ENCODE measurements around the gene PLK3. TPM values are rescaled to one million over a fixed set of nuclear protein-coding genes. Genes with fewer than 3 reads are reported as not detected.

PLK3 gene
- total RNA-seq, 4 donors from 2014 or later = 12.4 to 87.2 (median 16.3) TPM

GRCh38 chr1:44839576-44839975 lies 39.4 kb downstream of the PLK3 start:
- WGBS, 2 donors (ENCODE audit: low coverage in 1 of 2) = 0 to 73% methylated on average over 1 to 4 of the region's 4 CpGs
- H3K4me1 ChIP-seq = peaks cover 4 to 17% (median 12%) of the 10 kb centered on the region in 4 donors
- no peaks in the 10 kb centered on the region for H3K36me3 ChIP-seq
- H3K4me3 ChIP-seq = no peak overlapping the region
- intact Hi-C loops (cut with DNase I; ENCODE audit: low total_unique reads) (loop anchor here (10.0 kb wide), 1 partner anchor 55 kb away; the partner anchor contains the start of gene BEST4), in situ Hi-C loops (cut with MboI; ENCODE audit: low pct_ligation_motif_present in 1 of 4, low pct_unique_long_range_greater_than_20kb in 1 of 4, low sequenced_read_pairs in 3 of 4) (loop anchor here in 3 of 4 donors (25.0 kb wide), 3 partner anchors 173 to 648 kb away; partner anchors contain the start of genes HECTD3 (in 1 of the 3), TESK2 (in 1 of the 3) and UROD (in 1 of the 3))
- DNase-seq = no peak
- H3K9me3 ChIP-seq = no peaks in the 10 kb centered on the region
- H3K27ac ChIP-seq = no peak overlapping the region
- TF ChIP-seq, protein P1, sequence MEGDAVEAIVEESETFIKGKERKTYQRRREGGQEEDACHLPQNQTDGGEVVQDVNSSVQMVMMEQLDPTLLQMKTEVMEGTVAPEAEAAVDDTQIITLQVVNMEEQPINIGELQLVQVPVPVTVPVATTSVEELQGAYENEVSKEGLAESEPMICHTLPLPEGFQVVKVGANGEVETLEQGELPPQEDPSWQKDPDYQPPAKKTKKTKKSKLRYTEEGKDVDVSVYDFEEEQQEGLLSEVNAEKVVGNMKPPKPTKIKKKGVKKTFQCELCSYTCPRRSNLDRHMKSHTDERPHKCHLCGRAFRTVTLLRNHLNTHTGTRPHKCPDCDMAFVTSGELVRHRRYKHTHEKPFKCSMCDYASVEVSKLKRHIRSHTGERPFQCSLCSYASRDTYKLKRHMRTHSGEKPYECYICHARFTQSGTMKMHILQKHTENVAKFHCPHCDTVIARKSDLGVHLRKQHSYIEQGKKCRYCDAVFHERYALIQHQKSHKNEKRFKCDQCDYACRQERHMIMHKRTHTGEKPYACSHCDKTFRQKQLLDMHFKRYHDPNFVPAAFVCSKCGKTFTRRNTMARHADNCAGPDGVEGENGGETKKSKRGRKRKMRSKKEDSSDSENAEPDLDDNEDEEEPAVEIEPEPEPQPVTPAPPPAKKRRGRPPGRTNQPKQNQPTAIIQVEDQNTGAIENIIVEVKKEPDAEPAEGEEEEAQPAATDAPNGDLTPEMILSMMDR (IDR thresholded peaks at IDR 0.05) = no peak
- TF ChIP-seq POLR2A (IDR thresholded peaks at IDR 0.05) = no peak
- TF ChIP-seq POLR2AphosphoS5 (IDR thresholded peaks at IDR 0.05) = no peak
- no peak for TF ChIP-seq EP300 (IDR thresholded peaks at IDR 0.05; ENCODE audit: low read depth)
- H3K27me3 ChIP-seq = peaks cover 3% of the 10 kb centered on the region

- H3K27me3 ChIP-seq = peaks cover 3% of the 10 kb centered on the region
- no peaks in the 10 kb centered on the region for H3K36me3 ChIP-seq
- TF ChIP-seq EP300 (IDR thresholded peaks at IDR 0.05; ENCODE audit: low read depth) = no peak
- TF ChIP-seq, protein P1 (IDR thresholded peaks at IDR 0.05) = no peak
- TF ChIP-seq POLR2AphosphoS5 (IDR thresholded peaks at IDR 0.05) = no peak
- no peak for TF ChIP-seq POLR2A (IDR thresholded peaks at IDR 0.05)
- no peak for DNase-seq
- intact Hi-C loops (cut with DNase I; ENCODE audit: low total_unique reads) (no loop called here), in situ Hi-C loops (cut with MboI; ENCODE audit: low pct_ligation_motif_present in 1 of 4, low pct_unique_long_range_greater_than_20kb in 1 of 4, low sequenced_read_pairs in 3 of 4) (loop anchor here in 3 of 4 donors (25.0 kb wide), 3 partner anchors 170 to 645 kb away; partner anchors contain the start of genes HECTD3 (in 1 of the 3), TESK2 (in 1 of the 3) and UROD (in 1 of the 3))
- H3K4me3 ChIP-seq = peak overlapping the region; percentile 33 to 56 (median 43)
- peaks cover 4 to 11% (median 9%) of the 10 kb centered on the region in 4 donors for H3K4me1 ChIP-seq
- H3K9me3 ChIP-seq = no peaks in the 10 kb centered on the region
- 57% methylated on average over 16 of the region's 16 CpGs; no CpG with 5 or more reads in 1 of the 2 donors for WGBS, 2 donors (ENCODE audit: low coverage in 1 of 2)
- peak overlapping the region; percentile 57 to 77 (median 58) for H3K27ac ChIP-seq
These were observed 42.3 kb downstream of the PLK3 start for GRCh38 chr1:44842486-44842861.

GRCh38 chr1:44842862-44843655 lies 42.9 kb downstream of the PLK3 start, which contains the start of gene PTCH2:
Gene PTCH2, minus strand, starts transcription at chr1:44843253. Its CDS starts 321 bp downstream, at chr1:44842932.
- WGBS, 2 donors (ENCODE audit: low coverage in 1 of 2) = 2 to 20% methylated on average over 4 to 58 of the region's 72 CpGs
- H3K4me1 ChIP-seq = peaks cover 4 to 11% (median 9%) of the 10 kb centered on the region in 4 donors
- in situ Hi-C loops (cut with MboI; ENCODE audit: low pct_ligation_motif_present in 1 of 4, low pct_unique_long_range_greater_than_20kb in 1 of 4, low sequenced_read_pairs in 3 of 4) = loop anchor here in 3 of 4 donors (25.0 kb wide), 3 partner anchors 169 to 644 kb away; partner anchors contain the start of genes HECTD3 (in 1 of the 3), TESK2 (in 1 of the 3) and UROD (in 1 of the 3)

More at GRCh38 chr1:44842862-44843655, 42.9 kb downstream of the PLK3 start, which contains the start of gene PTCH2:
- H3K4me3 ChIP-seq = peak within 1 kb of the TSS; percentile 33 to 56 (median 43)
- peaks cover 3% of the 10 kb centered on the region for H3K27me3 ChIP-seq
- TF ChIP-seq EP300 (IDR thresholded peaks at IDR 0.05; ENCODE audit: low read depth) (no peak), POLR2A (IDR thresholded peaks at IDR 0.05) (peak; percentile 12), POLR2AphosphoS5 (IDR thresholded peaks at IDR 0.05) (peak in 2 of 3 donors; percentile 34 to 35)
- TF ChIP-seq, protein P1 (IDR thresholded peaks at IDR 0.05) = no peak
- peak within 1 kb of the TSS; percentile 57 to 77 (median 58) for H3K27ac ChIP-seq
- H3K36me3 ChIP-seq = no peaks in the 10 kb centered on the region
- H3K9me3 ChIP-seq = no peaks in the 10 kb centered on the region
- intact Hi-C loops (cut with DNase I; ENCODE audit: low total_unique reads) = no loop called here
- peak; percentile 67 for DNase-seq

Data from transverse colon (tissue), 4 donors.